GM21786 (cell line): ENCODE measurements around the gene FGD6.
"Not testable (repeated sequence)": the region's sequence is repeated elsewhere in the genome, so short reads cannot be mapped to it uniquely, and the experiment has no call there.

Experiments used
- ATAC-seq: cut with Tn5 transposase; IDR thresholded peaks from one replicate; pipeline ENCODE4 v1.9.1; 2021; ENCODE audit not compliant: unreplicated experiment

The FGD6 gene

DNA sequence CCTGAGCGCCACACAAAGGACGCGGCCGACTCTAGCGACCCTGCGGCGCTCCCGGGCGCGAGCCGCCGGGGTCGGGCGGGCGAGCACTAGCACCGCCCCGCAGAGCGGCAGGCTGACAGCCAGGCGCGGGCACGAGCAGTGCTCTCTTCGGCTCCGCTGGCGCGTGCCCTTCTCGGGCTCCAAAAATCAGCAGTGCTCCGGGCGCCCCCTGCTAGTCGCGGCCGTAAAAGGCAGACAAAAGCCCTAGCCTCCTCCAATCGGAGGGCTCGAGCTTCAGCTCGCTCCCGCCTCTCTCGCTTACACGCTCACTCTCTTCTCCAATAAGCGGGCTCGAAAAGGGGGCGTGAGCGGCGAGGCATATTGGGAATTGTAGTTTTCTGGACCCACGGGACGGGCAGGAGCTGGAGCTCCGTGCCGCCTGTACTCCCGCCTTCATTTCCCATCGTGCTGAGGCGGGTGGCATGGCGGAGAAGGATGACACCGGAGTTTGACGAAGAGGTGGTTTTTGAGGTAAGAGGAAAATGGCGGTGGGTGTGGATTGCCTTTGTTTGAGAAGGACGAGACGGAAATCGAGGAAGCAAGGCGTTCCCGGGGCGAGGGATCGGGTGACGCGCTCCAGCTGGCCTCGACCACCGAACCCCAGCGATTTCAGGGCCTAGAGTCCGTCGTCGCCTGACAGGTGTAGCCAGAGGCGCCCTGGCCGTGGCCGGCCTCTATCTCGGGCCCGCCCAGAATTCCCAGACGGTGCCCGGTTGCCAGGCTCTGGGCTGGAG is at the start of gene FGD6, which contains the start of gene VEZT:
Gene FGD6, minus strand, starts transcription at position 91 of the 773 bp plus-strand sequence. CDS start 227 bp downstream, outside the sequence.
Gene VEZT, plus strand, starts transcription at position 431 of the 773 bp plus-strand sequence. Its CDS starts 44 bp downstream, at position 475.
- ATAC-seq: peak; percentile 88

DNA sequence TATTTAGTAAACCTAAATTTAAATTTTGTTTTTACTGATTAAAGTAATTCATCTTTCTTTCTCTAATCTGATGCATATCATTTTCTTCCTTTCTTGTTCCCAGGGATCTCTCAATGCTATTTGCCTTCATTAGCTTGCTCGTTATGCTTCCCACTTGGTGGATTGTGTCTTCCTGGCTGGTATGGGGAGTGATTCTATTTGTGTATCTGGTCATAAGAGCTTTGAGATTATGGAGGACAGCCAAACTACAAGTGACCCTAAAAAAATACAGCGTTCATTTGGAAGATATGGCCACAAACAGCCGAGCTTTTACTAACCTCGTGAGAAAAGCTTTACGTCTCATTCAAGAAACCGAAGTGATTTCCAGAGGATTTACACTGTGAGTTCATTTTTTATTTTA is 49.0 kb upstream of the FGD6 start:
- no peak for ATAC-seq

DNA sequence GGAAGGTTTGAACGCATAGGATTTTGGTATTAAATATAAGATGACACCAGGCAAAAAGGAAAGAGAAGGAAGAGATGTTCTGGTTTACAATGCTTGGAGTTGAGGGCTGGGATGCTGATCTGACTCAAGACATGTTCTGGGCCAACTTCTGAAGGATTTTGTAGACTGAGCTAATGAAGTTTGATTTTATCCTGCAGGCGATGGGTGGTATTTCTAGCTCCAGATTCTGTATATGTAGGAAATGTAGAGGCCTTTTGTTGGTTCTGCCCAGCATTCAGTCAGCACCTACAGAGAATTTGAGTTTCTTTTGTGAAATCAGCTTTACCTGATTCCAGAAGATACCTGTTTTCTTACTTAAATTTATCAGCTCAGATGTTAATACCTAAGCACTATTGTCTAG is 48.5 kb upstream of the FGD6 start:
- ATAC-seq: no peak

DNA sequence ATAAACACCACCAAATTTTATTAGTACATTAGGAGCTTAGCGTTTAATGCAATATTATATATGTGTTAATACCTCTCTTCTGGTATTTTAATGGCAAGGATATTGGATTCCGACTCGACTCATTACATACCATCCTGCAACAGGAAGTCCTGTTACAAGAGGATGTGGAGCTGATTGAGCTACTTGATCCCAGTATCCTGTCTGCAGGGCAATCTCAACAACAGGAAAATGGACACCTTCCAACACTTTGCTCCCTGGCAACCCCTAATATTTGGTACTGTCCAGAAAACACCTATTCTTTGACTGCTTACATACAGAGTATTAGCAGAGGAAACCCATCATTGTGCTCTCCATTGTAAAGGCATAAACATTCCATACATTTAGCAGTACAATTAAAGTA is 45.5 kb upstream of the FGD6 start:
- ATAC-seq: no peak

GRCh38 chr12:95261109-95261508 is 43.8 kb upstream of the FGD6 start:
- no peak for ATAC-seq

- ATAC-seq: no peak
These were observed 42.1 kb upstream of the FGD6 start for GRCh38 chr12:95259368-95259767.

- ATAC-seq: no peak
These were observed 41.5 kb upstream of the FGD6 start for GRCh38 chr12:95258803-95259202.

DNA sequence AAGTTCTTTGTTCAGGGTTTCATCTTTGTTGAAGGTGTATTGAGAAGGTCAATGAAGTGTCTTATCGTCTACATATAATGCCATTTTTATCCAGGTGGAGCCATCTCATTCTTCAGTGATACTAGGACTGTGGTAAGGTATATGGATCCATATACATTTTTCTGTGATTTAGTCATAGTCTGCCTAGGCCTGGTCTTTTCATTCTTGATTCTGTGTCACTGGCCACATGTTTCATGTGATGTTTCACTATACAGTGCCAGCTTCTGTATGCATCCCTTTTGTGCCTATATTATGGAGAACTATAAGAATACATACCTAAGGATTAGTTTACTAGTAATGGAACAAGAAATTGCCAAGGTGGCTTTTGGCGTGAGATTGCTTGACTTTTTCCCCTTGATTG is 40.9 kb upstream of the FGD6 start:
- no peak for ATAC-seq

DNA sequence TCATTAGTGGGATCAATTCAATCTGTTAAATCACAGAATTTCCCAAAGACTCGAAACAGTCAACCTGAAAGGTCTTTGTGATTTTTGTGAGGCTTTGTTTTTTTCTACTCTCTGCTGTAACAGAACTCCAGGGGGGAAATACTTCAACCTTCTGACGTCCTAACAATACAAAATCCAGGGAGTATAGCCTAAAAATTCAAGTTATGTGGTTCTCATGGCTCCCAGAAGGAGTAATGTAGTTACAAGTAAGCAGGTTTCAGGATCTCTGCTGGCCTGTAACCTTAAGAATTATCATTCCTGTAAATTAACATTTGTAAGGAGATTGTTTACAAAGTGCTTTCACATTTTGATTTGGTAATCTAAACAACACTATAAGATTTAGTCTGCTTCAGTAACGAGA is 40.3 kb upstream of the FGD6 start:
- ATAC-seq: no peak

DNA sequence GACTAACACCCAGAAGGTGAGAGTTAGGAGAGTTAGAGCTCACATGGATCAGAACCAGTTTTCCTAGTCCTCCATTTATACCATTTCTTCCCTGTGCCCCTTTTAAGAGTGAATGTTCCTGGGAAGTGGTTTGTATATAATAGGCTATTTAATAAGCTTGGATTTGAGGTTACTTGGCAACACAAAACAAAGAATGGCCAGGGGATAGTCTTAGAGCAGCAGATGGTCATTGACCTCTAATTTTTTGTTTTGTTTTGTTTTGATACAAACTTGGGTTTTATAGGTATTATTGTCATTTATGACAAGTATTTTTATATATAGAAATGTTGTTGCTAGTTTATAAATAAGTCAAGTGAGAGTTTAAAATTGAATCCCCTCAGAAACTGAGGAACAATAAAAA is 36.1 kb upstream of the FGD6 start:
- ATAC-seq: no peak

- no peak for ATAC-seq
These were observed 31.5 kb upstream of the FGD6 start for GRCh38 chr12:95248604-95249360.

DNA sequence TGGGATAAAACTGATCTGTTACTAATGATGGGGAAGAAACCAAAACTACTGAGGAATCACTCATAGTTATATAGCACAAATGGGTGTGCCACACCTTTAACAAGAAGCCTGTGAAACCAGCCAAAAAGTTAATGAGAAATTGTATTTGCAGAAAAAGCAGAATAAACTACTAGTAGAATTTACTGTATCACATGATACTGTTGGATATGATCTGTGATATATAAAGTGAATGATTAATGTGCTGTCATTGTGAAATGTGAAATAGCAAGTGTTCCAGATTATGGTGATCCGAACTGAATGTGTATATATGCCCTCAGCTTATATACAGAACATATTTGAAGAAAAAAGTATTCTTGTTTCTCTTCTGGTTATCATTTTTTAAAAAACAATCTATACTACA is 30.8 kb upstream of the FGD6 start:
- no peak for ATAC-seq

GRCh38 chr12:95244350-95244749 is 27.1 kb upstream of the FGD6 start:
- ATAC-seq: no peak

GRCh38 chr12:95243497-95244183 is 26.4 kb upstream of the FGD6 start:
- no peak for ATAC-seq

DNA sequence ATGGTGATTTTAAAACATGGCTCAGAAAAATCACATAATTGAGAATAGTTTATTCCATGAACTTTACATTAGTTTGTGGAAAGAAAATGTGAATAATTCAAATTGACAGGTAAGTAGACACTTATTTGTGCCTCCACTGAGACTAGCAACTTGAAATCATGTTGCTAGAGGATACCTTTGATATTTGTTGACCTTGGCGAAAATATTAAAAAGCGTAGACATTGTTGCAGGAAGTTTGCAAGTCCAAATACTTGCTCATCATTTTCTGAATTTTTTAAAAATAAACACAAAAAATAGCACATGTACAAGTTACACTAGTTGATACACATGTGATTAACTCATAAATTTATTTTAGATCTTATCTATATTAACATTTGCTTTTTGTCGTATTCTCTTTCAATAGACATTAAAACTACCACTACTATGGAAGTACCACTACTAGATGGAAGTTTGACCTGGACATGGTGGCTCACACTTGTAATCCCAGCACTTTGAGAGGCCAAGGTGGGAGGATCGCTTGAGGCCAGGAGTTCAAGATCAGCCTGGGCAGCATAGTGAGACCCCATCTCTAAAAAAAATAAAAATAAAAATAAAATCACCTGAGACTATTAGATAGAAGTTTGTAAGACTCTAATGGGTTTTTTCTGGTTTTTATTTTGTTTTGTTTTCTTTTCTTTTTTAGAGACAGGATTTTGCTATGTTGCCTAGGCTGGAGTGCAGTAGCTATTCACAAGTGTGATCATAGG is 24.7 kb upstream of the FGD6 start:
- no peak for ATAC-seq

GRCh38 chr12:95241138-95241537 is 23.9 kb upstream of the FGD6 start:
- not testable (repeated sequence) for ATAC-seq

DNA sequence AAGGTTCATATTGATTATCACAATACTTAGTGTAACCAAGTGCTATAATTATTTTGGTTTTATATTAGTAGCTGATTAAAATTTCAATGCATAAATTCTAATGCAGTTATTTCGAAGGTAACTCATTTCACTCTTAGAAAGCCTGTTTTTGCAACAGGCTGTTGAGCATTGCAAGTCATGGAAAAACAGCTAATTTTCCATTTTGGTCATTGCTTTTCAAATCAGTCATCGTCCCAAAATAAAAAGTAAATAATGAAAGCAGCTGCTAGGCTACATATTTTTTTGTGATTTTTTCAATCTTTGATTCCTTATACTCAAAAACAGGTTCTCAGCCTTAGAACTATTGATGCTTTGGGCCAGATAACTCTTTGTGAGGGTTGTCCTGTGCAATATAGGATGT is 23.3 kb upstream of the FGD6 start:
- ATAC-seq: no peak

GRCh38 chr12:95239835-95240234 is 22.6 kb upstream of the FGD6 start:
- not testable (repeated sequence) for ATAC-seq

- no peak for ATAC-seq
These were observed 21.9 kb upstream of the FGD6 start for GRCh38 chr12:95239216-95239615.

- no peak for ATAC-seq
These were observed 20.9 kb upstream of the FGD6 start for GRCh38 chr12:95238150-95238549.

DNA sequence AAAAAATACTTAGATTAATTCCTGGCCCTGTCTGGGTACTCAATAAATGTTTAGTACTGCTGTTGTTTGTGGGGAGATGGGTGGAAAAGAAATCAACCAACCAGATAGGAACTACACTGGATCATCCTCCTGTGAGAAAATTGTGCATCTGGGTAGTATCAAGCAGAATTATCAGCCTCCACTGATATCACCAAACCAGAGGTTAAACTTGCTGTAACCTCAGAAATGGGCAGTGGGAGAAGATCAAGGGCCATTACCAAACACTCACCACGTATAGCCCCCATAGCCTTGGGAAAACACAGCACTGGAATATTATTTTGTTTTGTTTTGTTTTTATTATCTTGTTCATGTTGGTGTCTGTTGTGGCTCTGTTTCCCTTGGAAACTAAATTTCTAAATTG is 20.0 kb upstream of the FGD6 start:
- no peak for ATAC-seq
